SK-N-SH (cell line): ENCODE data around the gene SPRING1. TPM values are rescaled to one million over a fixed set of nuclear protein-coding genes. Genes with fewer than 3 reads are reported as not detected.

Experiments
- CTCF ChIA-PET: fragments of 300-600, 350-600 bp; formaldehyde crosslinking; extraction: SDS; loops from one replicate; lab custom pipeline; 2021; lab: Yijun Ruan, JAX
- POLR2A ChIA-PET: fragments of 350-600 bp; sonication (Branson Sonifier 250); formaldehyde crosslinking; extraction: SDS; loops from one replicate; lab custom pipeline; 2020; ENCODE audit warnings: antibody characterized with exemption, inconsistent platforms; lab: Yijun Ruan, JAX
- DNase-seq: peaks from one replicate; pipeline ENCODE4 v3.0.0; 2012
- H2AFZ ChIP-seq: fragments of 200-600 bp; sonication (generic); 2 replicates; pipeline ENCODE4 v1.8.1; 2016; ENCODE audit warnings: antibody characterized with exemption, mild to moderate bottlenecking, low read depth
- H3F3A ChIP-seq: fragments of 200-600 bp; sonication (generic); replicated peaks from 2 replicates; pipeline ENCODE3; 2016; ENCODE audit warnings: antibody characterized with exemption, mild to moderate bottlenecking; ENCODE audit not compliant: insufficient read depth
- H3K27ac ChIP-seq, 2 experiments: fragments of 200-500 bp in 1 of 2; fragments of 200-600 bp in 1 of 2; sonication (Bioruptor generic) in 1 of 2; sonication (generic), shearing (Covaris generic) in 1 of 2; 2 replicates each; pipeline versions ENCODE4 v1.5.1 to v1.6.1; 2014 to 2016; ENCODE audit warnings: low read depth in 2 of 2, inconsistent platforms in 1 of 2, low read length in 1 of 2, mild to moderate bottlenecking in 1 of 2, mixed read lengths in 1 of 2
- H3K27me3 ChIP-seq: fragments of 200-600 bp; sonication (generic), shearing (Covaris generic); 2 replicates; pipeline ENCODE4 v1.6.1; 2016; ENCODE audit warnings: mixed run types; ENCODE audit not compliant: insufficient read depth
- H3K36me3 ChIP-seq, 2 experiments: fragments of 200-500 bp in 1 of 2; fragments of 200-600 bp in 1 of 2; sonication (Bioruptor generic) in 1 of 2; sonication (generic) in 1 of 2; replicated peaks in 1 of 2; 2 replicates each; pipeline versions ENCODE3 to v1.5.1; 2014 to 2016; ENCODE audit warnings: low read length in 1 of 2, mild to moderate bottlenecking in 1 of 2; ENCODE audit not compliant: insufficient read depth in 2 of 2, control insufficient read depth in 1 of 2
- H3K4me1 ChIP-seq, 2 experiments: fragments of 200-500 bp in 1 of 2; fragments of 200-600 bp in 1 of 2; sonication (Bioruptor generic) in 1 of 2; sonication (generic), shearing (Covaris generic) in 1 of 2; 2 replicates each; pipeline versions ENCODE4 v1.5.1 to v1.6.1; 2014 to 2016; ENCODE audit warnings: low read depth in 1 of 2, low read length in 1 of 2, mixed run types in 1 of 2; ENCODE audit not compliant: insufficient read depth in 2 of 2, control insufficient read depth in 1 of 2
- H3K4me2 ChIP-seq: fragments of 200-600 bp; sonication (generic), shearing (Covaris generic); 2 replicates; pipeline ENCODE4 v1.6.1; 2017; ENCODE audit warnings: mixed run types
- H3K4me3 ChIP-seq, 2 experiments: fragments of 200-500 bp in 1 of 2; fragments of 200-600 bp in 1 of 2; sonication (Bioruptor generic) in 1 of 2; sonication (generic), shearing (Covaris generic) in 1 of 2; 2 replicates each; pipeline versions ENCODE4 v1.5.1 to v1.8.1; 2014 to 2016; ENCODE audit warnings: low read depth in 2 of 2, inconsistent platforms in 1 of 2, low read length in 1 of 2, mild to moderate bottlenecking in 1 of 2, mixed read lengths in 1 of 2, moderate library complexity in 1 of 2
- H3K79me2 ChIP-seq: fragments of 200-600 bp; sonication (generic); 2 replicates; pipeline ENCODE4 v1.8.1; 2017; ENCODE audit warnings: mild to moderate bottlenecking; ENCODE audit not compliant: insufficient read depth
- H3K9ac ChIP-seq: fragments of 200-600 bp; sonication (generic); 2 replicates; pipeline ENCODE4 v1.6.1; 2017; ENCODE audit warnings: mixed run types
- H3K9me2 ChIP-seq: fragments of 200-600 bp; sonication (generic); 2 replicates; pipeline ENCODE4 v1.6.1; 2017; ENCODE audit warnings: mixed run types
- H3K9me3 ChIP-seq: fragments of 200-600 bp; sonication (generic); 2 replicates; pipeline ENCODE4 v1.6.1; 2017; ENCODE audit warnings: mixed run types, mild to moderate bottlenecking, moderate library complexity
- H4K20me1 ChIP-seq: fragments of 200-600 bp; sonication (generic); 2 replicates; pipeline ENCODE4 v1.6.1; 2017; ENCODE audit warnings: mild to moderate bottlenecking, mixed run types; ENCODE audit not compliant: insufficient read depth
- GATA2 ChIP-seq: sonication (generic); formaldehyde crosslinking; IDR thresholded peaks from 2 replicates; pipeline ENCODE4 v1.5.0; 2020; ENCODE audit warnings: mild to moderate bottlenecking, missing genetic modification reagents
- JUND ChIP-seq: IDR thresholded peaks from 2 replicates; pipeline ENCODE4 v1.4.0; 2012
- NFIC ChIP-seq: IDR thresholded peaks from 2 replicates; pipeline ENCODE4 v1.4.0; 2012; ENCODE audit warnings: borderline replicate concordance
- PBX3 ChIP-seq: IDR thresholded peaks from 2 replicates; pipeline ENCODE4; 2012
- RFX5 ChIP-seq: IDR thresholded peaks from 2 replicates; pipeline ENCODE4 v1.6.1; 2012; ENCODE audit warnings: mild to moderate bottlenecking, improper control_type of control experiment, low read length
- TAF1 ChIP-seq: IDR thresholded peaks from 2 replicates; pipeline ENCODE4 v1.6.1; 2012; ENCODE audit warnings: low read depth, mild to moderate bottlenecking, low read length, moderate library complexity, borderline replicate concordance
- TCF12 ChIP-seq: IDR thresholded peaks from 2 replicates; pipeline ENCODE4 v1.4.0; 2012
- YY1 ChIP-seq: IDR thresholded peaks from 2 replicates; pipeline ENCODE4 v1.4.0; 2012; ENCODE audit warnings: low read depth, mild to moderate bottlenecking
- WGBS: methylation state at CpG from one replicate; pipeline ENCODE4 v1.1.6; 2017; ENCODE audit warnings: low lambda C conversion rate; 5-methylcytosine and 5-hydroxymethylcytosine counted together
- polyA plus RNA-seq, 3 experiments: library from polyadenylated mRNA; depleted of rRNA; stranded (reverse); fragments of >200 nt; gene quantifications; 2 replicates each; pipeline ENCODE4 v1.2.3, GENCODE V29; 2012
- TF ChIP-seq, protein P1 (sequence below): IDR thresholded peaks from 2 replicates; pipeline ENCODE4 v1.6.1; 2012; ENCODE audit warnings: mild to moderate bottlenecking, low read depth, low read length, moderate library complexity

Gene SPRING1
- polyA plus RNA-seq, 1 of the 3 experiments (the other 2 are of a cell fraction), result 10.9 TPM

GRCh38 chr12:116766746-116767145 is 28.9 kb upstream of the SPRING1 start:
- H3K27me3 ChIP-seq, result no peaks in the 10 kb centered on the region
- no peak for TF ChIP-seq PBX3
- TF ChIP-seq YY1, result no peak
- no peak for TF ChIP-seq TAF1
- TF ChIP-seq, protein P1, sequence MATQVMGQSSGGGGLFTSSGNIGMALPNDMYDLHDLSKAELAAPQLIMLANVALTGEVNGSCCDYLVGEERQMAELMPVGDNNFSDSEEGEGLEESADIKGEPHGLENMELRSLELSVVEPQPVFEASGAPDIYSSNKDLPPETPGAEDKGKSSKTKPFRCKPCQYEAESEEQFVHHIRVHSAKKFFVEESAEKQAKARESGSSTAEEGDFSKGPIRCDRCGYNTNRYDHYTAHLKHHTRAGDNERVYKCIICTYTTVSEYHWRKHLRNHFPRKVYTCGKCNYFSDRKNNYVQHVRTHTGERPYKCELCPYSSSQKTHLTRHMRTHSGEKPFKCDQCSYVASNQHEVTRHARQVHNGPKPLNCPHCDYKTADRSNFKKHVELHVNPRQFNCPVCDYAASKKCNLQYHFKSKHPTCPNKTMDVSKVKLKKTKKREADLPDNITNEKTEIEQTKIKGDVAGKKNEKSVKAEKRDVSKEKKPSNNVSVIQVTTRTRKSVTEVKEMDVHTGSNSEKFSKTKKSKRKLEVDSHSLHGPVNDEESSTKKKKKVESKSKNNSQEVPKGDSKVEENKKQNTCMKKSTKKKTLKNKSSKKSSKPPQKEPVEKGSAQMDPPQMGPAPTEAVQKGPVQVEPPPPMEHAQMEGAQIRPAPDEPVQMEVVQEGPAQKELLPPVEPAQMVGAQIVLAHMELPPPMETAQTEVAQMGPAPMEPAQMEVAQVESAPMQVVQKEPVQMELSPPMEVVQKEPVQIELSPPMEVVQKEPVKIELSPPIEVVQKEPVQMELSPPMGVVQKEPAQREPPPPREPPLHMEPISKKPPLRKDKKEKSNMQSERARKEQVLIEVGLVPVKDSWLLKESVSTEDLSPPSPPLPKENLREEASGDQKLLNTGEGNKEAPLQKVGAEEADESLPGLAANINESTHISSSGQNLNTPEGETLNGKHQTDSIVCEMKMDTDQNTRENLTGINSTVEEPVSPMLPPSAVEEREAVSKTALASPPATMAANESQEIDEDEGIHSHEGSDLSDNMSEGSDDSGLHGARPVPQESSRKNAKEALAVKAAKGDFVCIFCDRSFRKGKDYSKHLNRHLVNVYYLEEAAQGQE, result no peak
- TF ChIP-seq TCF12, result no peak
- no peak for TF ChIP-seq GATA2 (CRISPR knock-in tag)
- no peak for TF ChIP-seq RFX5
- no peak for TF ChIP-seq NFIC
- no peak for TF ChIP-seq JUND
- TF ChIP-seq, all 33 proteins: peak for 0
- ChIA-PET CTCF (no interaction called here), POLR2A (no interaction called here)
- H3K9me2 ChIP-seq, result no peaks in the 10 kb centered on the region
- no peak for DNase-seq
- no peak overlapping the region for H3K4me3 ChIP-seq
- no peaks in the 10 kb centered on the region for H3K79me2 ChIP-seq
- no peak overlapping the region for H3K4me2 ChIP-seq
- 91% methylated on average over 3 of the region's 3 CpGs for WGBS
- H3F3A ChIP-seq, result no peaks in the 10 kb centered on the region
- no peaks in the 10 kb centered on the region for H3K9me3 ChIP-seq
- no peaks in the 10 kb centered on the region for H4K20me1 ChIP-seq
- no peak overlapping the region for H3K27ac ChIP-seq
- H3K36me3 ChIP-seq, result no peaks in the 10 kb centered on the region
- H3K4me1 ChIP-seq, result no peaks in the 10 kb centered on the region
- no peak overlapping the region for H3K9ac ChIP-seq
- no peak overlapping the region for H2AFZ ChIP-seq

GRCh38 chr12:116766285-116766684 is 28.4 kb upstream of the SPRING1 start:
- no peaks in the 10 kb centered on the region for H3K79me2 ChIP-seq
- no peak overlapping the region for H3K27ac ChIP-seq
- TF ChIP-seq NFIC (no peak), TCF12 (no peak)
- H3K4me2 ChIP-seq, result no peak overlapping the region
- H2AFZ ChIP-seq, result no peak overlapping the region
- 100% methylated on average over 3 of the region's 3 CpGs for WGBS
- ChIA-PET CTCF (no interaction called here), POLR2A (no interaction called here)
- H3K9me2 ChIP-seq, result no peaks in the 10 kb centered on the region
- no peak for DNase-seq
- no peak overlapping the region for H3K4me3 ChIP-seq
- H3K36me3 ChIP-seq, result no peaks in the 10 kb centered on the region
- H3K27me3 ChIP-seq, result no peaks in the 10 kb centered on the region
- no peaks in the 10 kb centered on the region for H4K20me1 ChIP-seq
- no peaks in the 10 kb centered on the region for H3K4me1 ChIP-seq
- H3K9ac ChIP-seq, result no peak overlapping the region
- no peaks in the 10 kb centered on the region for H3K9me3 ChIP-seq
- H3F3A ChIP-seq, result no peaks in the 10 kb centered on the region
